ENCODE data around the gene CDH12.

CDH12 gene

GRCh38 chr5:22111320-22111719, 741.8 kb downstream of the CDH12 start:
- TF ChIP-seq POLR2A (IDR thresholded peaks at IDR 0.05; ENCODE audit: low read length) = no peak
- TF ChIP-seq GATA1 (IDR thresholded peaks at IDR 0.05; ENCODE audit: low read depth, low read length) = no peak
- no peak for DNase-seq

DNA sequence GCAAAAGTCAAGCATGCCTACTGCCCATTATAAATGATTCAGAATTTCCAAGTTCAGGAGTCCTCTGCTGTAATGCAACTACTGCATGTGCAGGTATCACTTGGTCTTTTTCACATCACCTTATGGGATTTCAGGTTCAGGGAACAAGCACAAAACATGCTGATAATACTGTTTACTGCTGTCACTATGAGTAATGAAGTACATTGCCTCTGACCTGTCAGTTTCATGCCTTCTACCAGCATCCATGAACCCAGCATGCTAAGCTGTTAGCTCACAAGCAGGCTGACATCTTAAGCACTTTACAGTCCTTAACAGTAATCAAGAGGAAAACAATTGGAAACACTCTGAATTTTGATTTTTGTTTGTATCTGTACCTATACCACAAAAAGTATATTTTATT, 743.8 kb downstream of the CDH12 start:
- TF ChIP-seq GATA1 (IDR thresholded peaks at IDR 0.05; ENCODE audit: low read depth, low read length) (no peak), POLR2A (IDR thresholded peaks at IDR 0.05; ENCODE audit: low read length) (no peak)
- DNase-seq = no peak

- DNase-seq = no peak
- TF ChIP-seq GATA1 (IDR thresholded peaks at IDR 0.05; ENCODE audit: low read depth, low read length) (no peak), POLR2A (IDR thresholded peaks at IDR 0.05; ENCODE audit: low read length) (no peak)
Measured at GRCh38 chr5:22108545-22108944, 744.6 kb downstream of the CDH12 start.

DNA sequence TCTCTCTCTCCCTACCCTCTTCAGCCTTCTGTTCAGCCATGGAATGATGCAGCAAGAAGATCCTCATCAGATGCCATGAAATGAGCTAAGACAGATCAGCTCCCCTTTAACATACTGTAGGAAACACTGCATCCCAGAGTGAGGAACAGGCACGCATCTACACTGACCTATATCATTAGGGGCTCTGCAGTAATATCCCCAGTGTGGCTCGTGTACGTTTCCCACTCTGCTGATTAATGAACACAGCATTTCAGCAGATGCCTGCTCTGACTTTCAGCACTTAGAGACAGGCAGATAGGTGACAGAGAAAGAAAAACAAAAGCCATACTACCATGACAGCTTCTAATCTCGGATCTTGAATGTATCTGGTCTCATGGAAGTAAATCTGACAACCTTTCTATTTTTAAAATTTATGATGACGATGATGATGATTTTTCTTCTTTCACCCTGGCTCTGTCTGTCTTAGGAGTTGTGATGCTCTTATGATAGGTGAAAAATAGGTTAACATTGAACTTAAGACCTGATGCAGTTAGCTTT, 750.3 kb downstream of the CDH12 start:
- DNase-seq = no peak
- TF ChIP-seq POLR2A (IDR thresholded peaks at IDR 0.05; ENCODE audit: low read length) = no peak
- no peak for TF ChIP-seq GATA1 (IDR thresholded peaks at IDR 0.05; ENCODE audit: low read depth, low read length)

DNA sequence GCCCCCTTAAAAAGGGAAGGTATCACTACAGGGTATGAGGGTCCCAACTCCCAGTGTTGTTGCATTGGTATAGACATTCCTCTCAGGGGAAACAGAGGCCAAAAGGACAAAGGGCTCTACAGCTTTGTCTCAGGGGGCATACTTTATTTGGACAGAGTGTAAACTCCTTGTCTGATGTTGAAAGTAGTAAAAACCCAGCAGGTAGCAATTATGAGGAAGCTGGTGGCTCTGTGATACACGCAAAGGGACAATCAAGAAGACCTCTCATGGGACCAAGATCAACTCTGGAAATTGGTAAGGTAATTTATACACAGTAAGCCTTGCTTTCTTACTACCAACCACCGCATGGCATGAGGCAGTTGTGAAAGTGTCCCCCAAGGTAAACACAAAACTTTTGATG, 764.6 kb downstream of the CDH12 start:
- TF ChIP-seq POLR2A (IDR thresholded peaks at IDR 0.05; ENCODE audit: low read length) = no peak
- no peak for TF ChIP-seq GATA1 (IDR thresholded peaks at IDR 0.05; ENCODE audit: low read depth, low read length)
- DNase-seq = no peak

- no peak for DNase-seq
- no peak for TF ChIP-seq POLR2A (IDR thresholded peaks at IDR 0.05; ENCODE audit: low read length)
- no peak for TF ChIP-seq GATA1 (IDR thresholded peaks at IDR 0.05; ENCODE audit: low read depth, low read length)
Measured at GRCh38 chr5:22079566-22079965, 773.6 kb downstream of the CDH12 start.

- no peak for DNase-seq
- TF ChIP-seq GATA1 (IDR thresholded peaks at IDR 0.05; ENCODE audit: low read depth, low read length) (no peak), POLR2A (IDR thresholded peaks at IDR 0.05; ENCODE audit: low read length) (no peak)
Measured at GRCh38 chr5:22079002-22079401, 774.1 kb downstream of the CDH12 start.

DNA sequence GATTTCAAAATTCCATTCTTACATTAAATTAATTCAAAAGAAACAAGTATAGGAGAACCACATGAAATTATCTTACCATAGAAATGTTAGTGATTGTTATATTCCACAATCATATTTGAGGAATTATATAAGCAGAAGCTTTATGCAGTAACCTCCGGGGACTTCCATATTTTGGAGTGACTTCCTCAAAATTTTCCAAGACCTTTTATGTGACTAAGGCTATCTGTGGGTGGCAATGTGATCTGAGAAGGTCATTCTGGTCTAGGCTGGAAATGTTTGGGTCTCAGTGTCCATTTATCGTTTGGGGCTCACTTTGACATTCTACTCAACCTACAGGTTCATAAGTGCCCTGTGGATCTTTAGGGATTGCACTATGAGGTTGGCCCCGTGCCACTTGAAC, 776.6 kb downstream of the CDH12 start:
- no peak for DNase-seq
- no peak for TF ChIP-seq POLR2A (IDR thresholded peaks at IDR 0.05; ENCODE audit: low read length)
- TF ChIP-seq GATA1 (IDR thresholded peaks at IDR 0.05; ENCODE audit: low read depth, low read length) = no peak

GRCh38 chr5:22070186-22070728, 782.9 kb downstream of the CDH12 start:
- peak; percentile 28 to 80 for DNase-seq
- TF ChIP-seq POLR2A (IDR thresholded peaks at IDR 0.05; ENCODE audit: low read length) (no peak), GATA1 (IDR thresholded peaks at IDR 0.05; ENCODE audit: low read depth, low read length) (no peak)

GRCh38 chr5:22063717-22064116, 789.4 kb downstream of the CDH12 start:
- no peak for DNase-seq
- no peak for TF ChIP-seq POLR2A (IDR thresholded peaks at IDR 0.05; ENCODE audit: low read length)
- no peak for TF ChIP-seq GATA1 (IDR thresholded peaks at IDR 0.05; ENCODE audit: low read depth, low read length)

DNA sequence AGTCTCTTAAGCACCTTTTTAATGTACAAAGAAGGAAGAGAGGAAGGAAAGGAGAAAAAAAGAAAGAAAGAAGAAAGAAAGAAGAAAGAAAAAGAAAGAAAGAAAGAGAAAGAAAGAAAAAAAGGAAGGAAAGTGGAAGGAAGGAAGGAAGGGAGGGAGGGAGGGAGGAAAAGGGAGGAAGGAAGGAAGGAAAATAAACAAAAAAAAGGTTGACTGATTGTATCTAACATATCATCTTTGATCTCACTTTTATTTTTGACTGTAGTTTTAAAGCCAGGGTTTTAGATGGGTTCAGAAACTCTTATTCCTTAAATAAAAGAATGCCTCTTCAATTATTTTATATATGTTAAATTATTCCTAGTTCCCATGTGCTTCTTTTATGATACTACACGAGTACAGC, 794.5 kb downstream of the CDH12 start:
- DNase-seq = no peak
- TF ChIP-seq POLR2A (IDR thresholded peaks at IDR 0.05; ENCODE audit: low read length) (no peak), GATA1 (IDR thresholded peaks at IDR 0.05; ENCODE audit: low read depth, low read length) (no peak)

- TF ChIP-seq GATA1 (IDR thresholded peaks at IDR 0.05; ENCODE audit: low read depth, low read length) (no peak), POLR2A (IDR thresholded peaks at IDR 0.05; ENCODE audit: low read length) (no peak)
- no peak for DNase-seq
Measured at GRCh38 chr5:22057012-22057411, 796.1 kb downstream of the CDH12 start.

- no peak for DNase-seq
- TF ChIP-seq GATA1 (IDR thresholded peaks at IDR 0.05; ENCODE audit: low read depth, low read length) (no peak), POLR2A (IDR thresholded peaks at IDR 0.05; ENCODE audit: low read length) (no peak)
Measured at GRCh38 chr5:22056601-22057000, 796.5 kb downstream of the CDH12 start.

DNA sequence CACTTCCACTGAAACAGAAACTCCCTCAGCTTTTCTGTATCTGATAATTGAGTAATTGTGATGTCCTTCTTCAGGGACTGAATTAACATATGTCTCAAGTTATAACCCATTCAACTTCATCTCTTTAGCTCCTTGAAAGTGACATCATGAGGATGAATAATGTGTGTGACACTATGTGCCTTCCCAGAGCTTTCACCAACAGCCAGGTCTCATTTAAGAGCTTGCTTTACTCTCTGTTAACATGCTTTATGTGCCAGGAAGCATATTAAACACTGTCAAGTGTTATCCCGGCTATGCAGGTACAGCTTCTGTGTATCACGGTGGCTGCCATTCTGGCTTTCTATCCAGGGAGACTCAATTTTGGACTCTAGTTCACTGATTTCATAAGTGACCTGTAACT, 799.9 kb downstream of the CDH12 start:
- TF ChIP-seq GATA1 (IDR thresholded peaks at IDR 0.05; ENCODE audit: low read depth, low read length) (no peak), POLR2A (IDR thresholded peaks at IDR 0.05; ENCODE audit: low read length) (no peak)
- no peak for DNase-seq

DNA sequence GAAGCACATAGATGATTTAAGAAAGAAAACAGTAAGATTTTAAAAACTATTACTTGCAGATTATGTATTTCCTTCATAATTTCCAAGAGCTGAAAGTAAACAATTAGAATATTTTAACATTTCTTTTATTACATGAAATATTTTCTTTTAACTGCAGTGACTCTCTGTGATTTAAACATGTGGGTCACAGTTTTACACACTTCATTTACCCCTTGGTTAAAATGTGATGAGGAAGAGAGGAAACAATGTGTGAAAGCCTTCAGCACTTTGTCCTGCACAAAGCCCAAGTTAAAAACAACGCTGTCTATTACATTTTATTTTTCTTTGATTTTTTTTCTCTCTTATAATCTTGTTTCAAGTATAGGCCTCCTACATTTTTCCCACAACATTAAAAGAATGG, 801.3 kb downstream of the CDH12 start:
- no peak for TF ChIP-seq POLR2A (IDR thresholded peaks at IDR 0.05; ENCODE audit: low read length)
- TF ChIP-seq GATA1 (IDR thresholded peaks at IDR 0.05; ENCODE audit: low read depth, low read length) = no peak
- DNase-seq = no peak

DNA sequence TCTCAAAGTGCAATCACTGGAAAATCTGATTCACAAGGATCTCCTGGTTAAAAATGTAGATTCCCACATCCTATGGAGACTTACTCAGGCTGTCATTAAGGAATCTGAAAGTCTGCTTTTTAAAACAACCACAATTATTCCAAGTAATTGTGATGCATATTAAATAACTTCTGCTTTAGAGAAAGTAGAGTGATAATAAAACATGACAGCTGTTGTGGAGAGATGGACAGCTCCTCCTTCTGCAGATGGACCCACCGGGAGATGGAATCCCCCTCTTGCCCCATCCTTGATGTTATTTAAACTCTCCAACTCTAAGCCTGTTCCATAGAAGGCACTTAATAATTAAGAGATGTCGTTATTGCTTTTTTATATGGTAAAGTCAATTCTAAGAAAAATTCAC, 802.2 kb downstream of the CDH12 start:
- TF ChIP-seq POLR2A (IDR thresholded peaks at IDR 0.05; ENCODE audit: low read length) (no peak), GATA1 (IDR thresholded peaks at IDR 0.05; ENCODE audit: low read depth, low read length) (no peak)
- DNase-seq = no peak

Measured in erythroblast (primary cell).